Measurements from ENCODE around the gene NLGN1. TPM values are rescaled to one million over a fixed set of nuclear protein-coding genes. Genes with fewer than 3 reads are reported as not detected.

Gene NLGN1
- total RNA-seq, 3 donors from 2014 or later = 4.4 to 12.3 (median 6.9) TPM

DNA sequence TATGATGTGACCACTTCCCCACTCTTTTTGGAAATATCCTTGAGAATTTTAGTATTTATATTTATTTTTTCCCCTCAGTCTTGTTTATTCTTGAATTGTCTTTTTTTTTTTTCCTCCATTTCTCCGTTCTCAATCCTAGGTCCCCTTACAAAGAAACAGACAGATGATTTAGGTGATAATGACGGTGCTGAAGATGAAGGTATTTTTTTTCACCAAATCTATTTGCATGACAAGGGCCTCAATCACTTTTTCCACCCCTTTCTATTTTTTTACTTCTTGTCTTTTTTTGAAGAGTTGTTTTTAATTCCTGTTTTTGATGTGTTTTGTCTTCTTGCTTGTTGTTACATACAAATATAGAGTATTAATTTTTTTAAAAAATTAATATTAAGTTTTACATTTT lies 402.6 kb downstream of the NLGN1 start:
- no peak for DNase-seq (ENCODE audit: low spot score in 2 of 2)
- Histone ChIP-seq H3K27ac (no peak overlapping the region), H3K9me3 (no peaks in the 10 kb centered on the region), H3K4me1 (no peaks in the 10 kb centered on the region), H3K27me3 (no peaks in the 10 kb centered on the region), H3K4me3 (no peak overlapping the region), H3K36me3 (no peaks in the 10 kb centered on the region)
- intact Hi-C loops (cut with DNase I; ENCODE audit: low total_unique reads) = no loop called here
- no peak for TF ChIP-seq POLR2AphosphoS5 (IDR thresholded peaks at IDR 0.05)
- TF ChIP-seq, protein P1, sequence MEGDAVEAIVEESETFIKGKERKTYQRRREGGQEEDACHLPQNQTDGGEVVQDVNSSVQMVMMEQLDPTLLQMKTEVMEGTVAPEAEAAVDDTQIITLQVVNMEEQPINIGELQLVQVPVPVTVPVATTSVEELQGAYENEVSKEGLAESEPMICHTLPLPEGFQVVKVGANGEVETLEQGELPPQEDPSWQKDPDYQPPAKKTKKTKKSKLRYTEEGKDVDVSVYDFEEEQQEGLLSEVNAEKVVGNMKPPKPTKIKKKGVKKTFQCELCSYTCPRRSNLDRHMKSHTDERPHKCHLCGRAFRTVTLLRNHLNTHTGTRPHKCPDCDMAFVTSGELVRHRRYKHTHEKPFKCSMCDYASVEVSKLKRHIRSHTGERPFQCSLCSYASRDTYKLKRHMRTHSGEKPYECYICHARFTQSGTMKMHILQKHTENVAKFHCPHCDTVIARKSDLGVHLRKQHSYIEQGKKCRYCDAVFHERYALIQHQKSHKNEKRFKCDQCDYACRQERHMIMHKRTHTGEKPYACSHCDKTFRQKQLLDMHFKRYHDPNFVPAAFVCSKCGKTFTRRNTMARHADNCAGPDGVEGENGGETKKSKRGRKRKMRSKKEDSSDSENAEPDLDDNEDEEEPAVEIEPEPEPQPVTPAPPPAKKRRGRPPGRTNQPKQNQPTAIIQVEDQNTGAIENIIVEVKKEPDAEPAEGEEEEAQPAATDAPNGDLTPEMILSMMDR (IDR thresholded peaks at IDR 0.05) = no peak
- TF ChIP-seq POLR2A (IDR thresholded peaks at IDR 0.05) = no peak

DNA sequence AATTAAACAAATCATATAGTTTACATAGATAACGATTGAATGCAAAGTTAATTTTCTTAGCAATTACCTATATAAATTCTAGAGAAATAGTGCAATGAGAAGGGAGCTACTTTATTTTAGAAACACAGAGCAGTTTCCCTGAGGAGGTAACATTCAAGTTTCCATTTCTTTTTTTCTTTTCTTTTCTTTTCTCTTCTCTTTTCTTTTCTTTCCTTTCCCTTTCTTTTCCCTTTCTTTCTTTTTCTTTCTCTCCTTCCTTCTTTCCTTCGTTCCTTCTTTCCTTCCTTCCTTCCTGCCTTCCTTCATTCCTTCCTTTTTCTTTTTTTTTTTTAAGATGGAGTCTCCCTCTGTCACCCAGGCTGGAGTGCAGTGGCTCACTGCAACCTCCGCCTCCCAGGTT lies 417.3 kb downstream of the NLGN1 start:
- H3K9me3 ChIP-seq = no peaks in the 10 kb centered on the region
- no peak for DNase-seq (ENCODE audit: low spot score in 2 of 2)
- no peaks in the 10 kb centered on the region for H3K36me3 ChIP-seq
- H3K27ac ChIP-seq = no peak overlapping the region
- H3K4me1 ChIP-seq = no peaks in the 10 kb centered on the region
- no peaks in the 10 kb centered on the region for H3K27me3 ChIP-seq
- TF ChIP-seq POLR2AphosphoS5 (IDR thresholded peaks at IDR 0.05) = no peak
- TF ChIP-seq, protein P1 (IDR thresholded peaks at IDR 0.05) = no peak
- no peak for TF ChIP-seq POLR2A (IDR thresholded peaks at IDR 0.05)
- no peak overlapping the region for H3K4me3 ChIP-seq
- intact Hi-C loops (cut with DNase I; ENCODE audit: low total_unique reads) = no loop called here

DNA sequence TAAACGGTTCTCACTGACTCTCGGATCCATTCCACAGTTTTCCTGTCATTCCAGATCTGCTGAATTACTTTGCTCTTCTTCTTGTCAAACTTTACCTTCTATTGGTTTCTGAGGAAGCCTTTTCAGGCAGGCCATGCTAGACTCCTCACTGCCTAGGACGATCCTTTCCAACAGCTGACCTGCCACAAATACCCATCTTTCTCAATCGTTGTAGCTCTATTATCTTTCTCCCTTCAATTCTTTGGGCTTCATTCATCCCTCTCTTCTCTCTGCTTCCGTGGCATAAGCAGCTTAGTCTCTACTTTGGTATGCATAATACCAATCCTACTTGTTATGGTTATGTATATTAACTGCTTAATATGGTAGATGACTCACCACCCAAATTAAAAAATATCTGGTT lies 421.8 kb downstream of the NLGN1 start:
- no peaks in the 10 kb centered on the region for H3K4me1 ChIP-seq
- H3K36me3 ChIP-seq = no peaks in the 10 kb centered on the region
- H3K27ac ChIP-seq = no peak overlapping the region
- H3K4me3 ChIP-seq = no peak overlapping the region
- TF ChIP-seq POLR2AphosphoS5 (IDR thresholded peaks at IDR 0.05) = no peak
- TF ChIP-seq, protein P1 (IDR thresholded peaks at IDR 0.05) = no peak
- intact Hi-C loops (cut with DNase I; ENCODE audit: low total_unique reads) = no loop called here
- no peaks in the 10 kb centered on the region for H3K9me3 ChIP-seq
- no peaks in the 10 kb centered on the region for H3K27me3 ChIP-seq
- no peak for DNase-seq (ENCODE audit: low spot score in 2 of 2)

DNA sequence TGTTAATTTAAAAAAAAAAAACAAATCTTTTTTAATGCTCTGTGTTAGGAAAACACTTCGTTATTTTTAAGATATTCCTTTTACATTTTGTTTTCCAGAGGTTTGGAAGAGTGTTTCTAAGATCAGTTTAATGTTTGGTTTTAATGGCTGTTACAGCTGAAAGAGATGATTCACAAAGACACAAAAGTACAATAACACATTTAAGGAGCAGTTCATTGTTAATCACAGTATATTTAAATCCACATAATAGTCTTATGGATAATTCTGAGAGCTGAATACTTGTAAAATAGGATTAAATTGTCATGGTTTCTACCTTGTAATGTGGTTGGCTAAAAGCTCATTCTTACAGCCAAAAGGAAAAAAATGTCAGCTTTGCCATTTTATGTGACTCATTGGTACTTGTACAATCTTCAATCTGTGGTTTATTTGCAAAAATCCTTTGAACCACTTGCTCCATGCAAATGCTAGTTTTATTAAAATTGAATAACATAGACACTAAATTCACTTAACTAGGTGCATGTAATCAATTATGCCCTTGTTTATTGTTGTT lies 426.4 kb downstream of the NLGN1 start:
- no peak overlapping the region for H3K27ac ChIP-seq
- TF ChIP-seq, protein P1 (IDR thresholded peaks at IDR 0.05) = no peak
- TF ChIP-seq POLR2A (IDR thresholded peaks at IDR 0.05) (no peak), POLR2AphosphoS5 (IDR thresholded peaks at IDR 0.05) (no peak)
- intact Hi-C loops (cut with DNase I; ENCODE audit: low total_unique reads) = no loop called here
- no peaks in the 10 kb centered on the region for H3K4me1 ChIP-seq
- H3K36me3 ChIP-seq = no peaks in the 10 kb centered on the region
- H3K4me3 ChIP-seq = no peak overlapping the region
- H3K9me3 ChIP-seq = no peaks in the 10 kb centered on the region
- no peaks in the 10 kb centered on the region for H3K27me3 ChIP-seq
- DNase-seq (ENCODE audit: low spot score in 2 of 2) = no peak

DNA sequence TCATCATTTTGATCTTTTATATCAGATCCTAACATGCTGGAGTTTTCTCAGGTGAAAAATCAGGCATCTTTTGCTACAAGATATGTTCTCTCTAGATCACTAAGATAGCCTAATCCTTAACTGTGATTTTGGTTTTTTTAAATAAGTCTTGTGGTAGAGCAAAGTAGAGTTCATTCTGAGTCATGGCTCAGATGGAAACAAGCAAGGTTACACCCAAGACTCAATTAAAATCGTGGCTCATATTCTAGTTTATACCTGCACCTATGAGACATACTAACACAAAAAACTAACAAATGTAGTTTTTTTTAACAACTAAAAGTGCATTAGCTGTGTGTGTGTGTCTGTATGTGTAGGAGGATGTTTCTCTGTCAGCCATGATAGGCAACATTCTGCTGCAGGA lies 428.2 kb downstream of the NLGN1 start:
- Histone ChIP-seq H3K9me3 (no peaks in the 10 kb centered on the region), H3K27me3 (no peaks in the 10 kb centered on the region), H3K4me1 (no peaks in the 10 kb centered on the region), H3K27ac (no peak overlapping the region), H3K36me3 (no peaks in the 10 kb centered on the region), H3K4me3 (no peak overlapping the region)
- DNase-seq (ENCODE audit: low spot score in 2 of 2) = no peak
- intact Hi-C loops (cut with DNase I; ENCODE audit: low total_unique reads) = no loop called here
- TF ChIP-seq, protein P1 (IDR thresholded peaks at IDR 0.05) = no peak
- TF ChIP-seq POLR2A (IDR thresholded peaks at IDR 0.05) = no peak
- TF ChIP-seq POLR2AphosphoS5 (IDR thresholded peaks at IDR 0.05) = no peak
